Measurements from ENCODE around the gene SLCO3A1. TPM values are rescaled to one million over a fixed set of nuclear protein-coding genes. Genes with fewer than 3 reads are reported as not detected.

The SLCO3A1 gene
- total RNA-seq, 1 donor from 2014 or later, result 7.7 TPM

GRCh38 chr15:91878319-91878870 is 24.9 kb downstream of the SLCO3A1 start:
- peaks cover 5% of the 10 kb centered on the region for H3K4me1 Mint-ChIP-seq (ENCODE audit: low read depth)
- no peaks in the 10 kb centered on the region for H3K9me3 Mint-ChIP-seq (ENCODE audit: low read depth)
- H3K27me3 Mint-ChIP-seq, result no peaks in the 10 kb centered on the region
- no peak for DNase-seq (ENCODE audit: low spot score, unreplicated experiment)
- no peak overlapping the region for H3K27ac Mint-ChIP-seq
- TF ChIP-seq CTCF (IDR thresholded peaks at IDR 0.05; ENCODE audit: unreplicated experiment), result no peak
- no peaks in the 10 kb centered on the region for H3K36me3 Mint-ChIP-seq (ENCODE audit: insufficient read depth)
- H3K4me3 Mint-ChIP-seq (ENCODE audit: low read depth), result no peak overlapping the region

- Mint-ChIP-seq H3K27ac (no peak overlapping the region), H3K9me3 (ENCODE audit: low read depth) (no peaks in the 10 kb centered on the region), H3K36me3 (ENCODE audit: insufficient read depth) (no peaks in the 10 kb centered on the region), H3K4me3 (ENCODE audit: low read depth) (no peak overlapping the region), H3K27me3 (peaks cover 2% of the 10 kb centered on the region), H3K4me1 (ENCODE audit: low read depth) (peaks cover 5% of the 10 kb centered on the region)
- DNase-seq (ENCODE audit: low spot score, unreplicated experiment), result no peak
- TF ChIP-seq CTCF (IDR thresholded peaks at IDR 0.05; ENCODE audit: unreplicated experiment), result no peak
Observed at GRCh38 chr15:91879158-91879557, 25.6 kb downstream of the SLCO3A1 start.

- H3K4me1 Mint-ChIP-seq (ENCODE audit: low read depth), result peaks cover 5% of the 10 kb centered on the region
- no peak for DNase-seq (ENCODE audit: low spot score, unreplicated experiment)
- no peak overlapping the region for H3K27ac Mint-ChIP-seq
- no peaks in the 10 kb centered on the region for H3K9me3 Mint-ChIP-seq (ENCODE audit: low read depth)
- TF ChIP-seq CTCF (IDR thresholded peaks at IDR 0.05; ENCODE audit: unreplicated experiment), result no peak
- no peaks in the 10 kb centered on the region for H3K36me3 Mint-ChIP-seq (ENCODE audit: insufficient read depth)
- peaks cover 2% of the 10 kb centered on the region for H3K27me3 Mint-ChIP-seq
- H3K4me3 Mint-ChIP-seq (ENCODE audit: low read depth), result no peak overlapping the region
Observed at GRCh38 chr15:91880373-91880772, 26.9 kb downstream of the SLCO3A1 start.

- no peak for TF ChIP-seq CTCF (IDR thresholded peaks at IDR 0.05; ENCODE audit: unreplicated experiment)
- peaks cover 5% of the 10 kb centered on the region for H3K4me1 Mint-ChIP-seq (ENCODE audit: low read depth)
- DNase-seq (ENCODE audit: low spot score, unreplicated experiment), result no peak
- no peaks in the 10 kb centered on the region for H3K36me3 Mint-ChIP-seq (ENCODE audit: insufficient read depth)
- no peaks in the 10 kb centered on the region for H3K9me3 Mint-ChIP-seq (ENCODE audit: low read depth)
- H3K27me3 Mint-ChIP-seq, result peaks cover 6% of the 10 kb centered on the region
- no peak overlapping the region for H3K4me3 Mint-ChIP-seq (ENCODE audit: low read depth)
- no peak overlapping the region for H3K27ac Mint-ChIP-seq
Observed at GRCh38 chr15:91881569-91882297, 28.2 kb downstream of the SLCO3A1 start.

- H3K27ac Mint-ChIP-seq, result no peak overlapping the region
- no peak for TF ChIP-seq CTCF (IDR thresholded peaks at IDR 0.05; ENCODE audit: unreplicated experiment)
- peaks cover 5% of the 10 kb centered on the region for H3K4me1 Mint-ChIP-seq (ENCODE audit: low read depth)
- H3K27me3 Mint-ChIP-seq, result peaks cover 6% of the 10 kb centered on the region
- no peaks in the 10 kb centered on the region for H3K36me3 Mint-ChIP-seq (ENCODE audit: insufficient read depth)
- no peak for DNase-seq (ENCODE audit: low spot score, unreplicated experiment)
- no peak overlapping the region for H3K4me3 Mint-ChIP-seq (ENCODE audit: low read depth)
- no peaks in the 10 kb centered on the region for H3K9me3 Mint-ChIP-seq (ENCODE audit: low read depth)
Observed at GRCh38 chr15:91882858-91883586, 29.5 kb downstream of the SLCO3A1 start.

Data from progenitor cell of endocrine pancreas (in vitro differentiated cells).